HCT116 (cell line): ENCODE data around the gene EHF.

Experiments used
- CTCF ChIP-seq, 3 experiments: fragments of 200-600 bp in 1 of 3; sonication (generic) in 1 of 3; IDR thresholded peaks in 2 of 3; conservative IDR thresholded peaks in 1 of 3; 2 replicates each; pipeline ENCODE4 v1.5.1; 2012 to 2017; ENCODE audit warnings: low read depth in 2 of 3, low read length in 2 of 3, antibody characterized with exemption in 1 of 3, borderline replicate concordance in 1 of 3, control low read depth in 1 of 3, mild to moderate bottlenecking in 1 of 3, mixed read lengths in 1 of 3, mixed run types in 1 of 3, moderate library complexity in 1 of 3; ENCODE audit not compliant: insufficient read depth in 1 of 3
- EZH2phosphoT487 ChIP-seq: fragments of 200-600 bp; IDR thresholded peaks from 2 replicates; pipeline ENCODE4 v1.6.1; 2018; ENCODE audit warnings: antibody characterized with exemption, borderline replicate concordance
- POLR2AphosphoS5 ChIP-seq: IDR thresholded peaks from 2 replicates; pipeline ENCODE4 v1.6.1; 2011; ENCODE audit warnings: mild to moderate bottlenecking, low read depth, low read length, moderate library complexity
- SIN3A ChIP-seq: IDR thresholded peaks from 2 replicates; pipeline ENCODE4 v1.6.1; 2012; ENCODE audit warnings: low read depth
- YY1 ChIP-seq: IDR thresholded peaks from 2 replicates; pipeline ENCODE4 v1.6.1; 2011; ENCODE audit warnings: low read length, low read depth, moderate library complexity, mild to moderate bottlenecking; ENCODE audit not compliant: insufficient replicate concordance; ENCODE audit errors: extremely low read depth

DNA sequence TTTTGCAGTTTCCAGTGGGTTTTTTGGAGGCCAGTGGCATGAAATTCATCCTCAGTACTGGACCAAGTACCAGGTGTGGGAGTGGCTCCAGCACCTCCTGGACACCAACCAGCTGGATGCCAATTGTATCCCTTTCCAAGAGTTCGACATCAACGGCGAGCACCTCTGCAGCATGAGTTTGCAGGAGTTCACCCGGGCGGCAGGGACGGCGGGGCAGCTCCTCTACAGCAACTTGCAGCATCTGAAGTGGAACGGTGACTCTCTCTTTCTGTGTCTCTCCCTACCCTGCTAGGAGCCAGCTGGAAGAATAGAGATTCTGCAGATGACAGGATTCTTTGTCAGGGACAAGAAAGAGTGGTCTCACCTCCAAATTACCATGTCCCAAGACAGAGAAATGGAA is 25.5 kb downstream of the EHF start:
- TF ChIP-seq CTCF (IDR thresholded peaks at IDR 0.05 in 2 of 3, conservative IDR thresholded peaks at IDR 0.05 in 1 of 3; ENCODE audit: borderline replicate concordance in 1 of 3, insufficient read depth in 1 of 3, low read depth in 2 of 3, low read length in 2 of 3) (no peak), SIN3A (no peak), POLR2AphosphoS5 (no peak), EZH2phosphoT487 (no peak), YY1 (no peak)
